DMS153 treated with DMSO at 0.1 percent for 48 hours (cell line): ENCODE results near the gene SPTBN4.
A peak's percentile ranks its signal among the peaks of the same experiment; 100 is the strongest.
"Not testable (repeated sequence)": the region's sequence is repeated elsewhere in the genome, so short reads cannot be mapped to it uniquely, and the experiment has no call there.

ENCODE experiments used
- DNase-seq: peaks from one replicate; lab custom pipeline; 2025; ENCODE audit not compliant: unreplicated experiment; lab: John Stamatoyannopoulos, UW

The SPTBN4 gene

GRCh38 chr19:40466985-40467734 is at the start of gene SPTBN4:
Gene SPTBN4 (plus strand): TSS chr19:40467001. CDS start chr19:40472622, 5,621 bp downstream.
- no peak for DNase-seq

- no peak for DNase-seq
These were observed 49.2 kb upstream of the SPTBN4 start for GRCh38 chr19:40417643-40417981.

DNA sequence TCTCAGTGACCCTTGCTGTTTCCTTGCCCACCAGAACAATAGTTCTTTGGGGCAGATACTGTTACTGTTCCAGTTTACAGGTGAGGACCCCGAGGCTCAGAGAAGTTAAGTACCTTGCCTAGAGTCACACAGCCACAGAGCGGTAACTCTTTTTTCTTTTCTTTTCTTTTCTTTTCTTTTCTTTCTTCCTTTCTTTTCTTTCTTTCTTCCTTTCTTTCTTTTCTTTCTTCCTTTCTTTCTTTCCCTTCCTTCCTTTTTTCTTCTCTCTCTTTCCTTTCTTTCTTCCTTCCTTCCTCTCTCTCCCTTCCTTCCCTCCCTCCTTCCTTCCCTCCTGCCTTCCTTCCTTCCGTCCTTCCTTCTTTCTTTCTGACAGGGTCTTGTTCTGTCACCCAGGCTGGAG is 48.8 kb upstream of the SPTBN4 start:
- DNase-seq = no peak

DNA sequence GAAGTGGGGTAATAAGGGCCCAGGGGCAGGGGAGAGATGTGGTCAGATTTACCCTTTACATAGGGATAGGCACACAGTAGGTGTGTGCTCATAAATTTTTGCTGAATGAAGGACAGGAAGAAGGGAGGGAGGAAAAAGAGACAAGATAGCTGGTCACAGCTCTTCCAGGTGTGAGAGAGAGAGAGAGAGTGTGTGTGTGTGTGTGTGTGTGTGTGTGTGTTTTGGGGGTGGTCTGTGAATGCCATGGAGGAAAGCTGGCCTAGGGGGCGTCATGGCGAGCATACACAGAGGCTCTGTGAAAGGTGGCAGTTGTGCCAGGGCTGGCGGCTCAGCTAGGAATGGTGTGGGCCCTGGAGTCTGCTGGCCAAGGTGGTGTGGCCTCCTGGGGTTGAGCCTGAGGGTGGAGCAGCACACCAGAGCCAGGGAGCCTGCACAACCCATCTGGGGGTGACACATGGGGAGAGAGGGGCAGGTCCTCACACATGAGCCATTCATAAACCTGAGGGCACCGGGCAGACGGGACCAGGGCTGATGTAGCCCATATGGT is 47.7 kb upstream of the SPTBN4 start:
- no peak for DNase-seq

DNA sequence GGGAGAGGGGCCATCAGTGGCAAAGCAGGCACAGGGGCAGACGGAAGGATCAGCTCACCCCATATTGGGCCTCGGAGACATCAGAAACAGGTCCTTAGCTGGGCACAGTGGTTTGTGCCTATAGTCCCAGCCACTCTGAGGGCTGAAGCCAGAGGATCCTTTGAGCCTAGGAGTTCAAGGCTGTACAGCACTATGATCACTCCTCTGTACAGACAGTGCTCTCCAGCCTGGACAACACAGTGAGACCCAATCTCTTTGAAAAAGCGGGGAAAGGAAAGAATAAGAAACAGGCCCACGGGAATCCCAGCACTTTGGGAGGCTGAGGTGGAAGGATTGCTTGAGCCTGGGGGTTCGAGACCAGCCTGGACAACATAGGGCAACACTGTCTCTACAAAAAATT is 47.0 kb upstream of the SPTBN4 start:
- DNase-seq = no peak

DNA sequence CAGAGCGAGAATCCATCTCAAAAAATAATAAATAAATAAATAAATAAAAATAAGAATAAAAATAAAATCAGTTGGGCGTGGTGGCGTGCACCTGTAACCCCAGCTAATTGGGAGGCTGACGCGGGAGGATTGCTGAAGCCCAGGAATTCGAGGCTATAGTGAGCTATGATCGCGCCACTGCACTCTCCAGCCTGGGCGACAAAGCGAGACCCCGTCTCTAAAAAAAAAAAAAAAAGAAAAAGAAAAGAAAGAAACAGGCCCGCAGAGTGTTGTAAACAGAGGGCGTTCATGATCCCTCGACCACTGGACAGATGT is 46.4 kb upstream of the SPTBN4 start:
- DNase-seq = no peak

- peak; percentile 84 for DNase-seq
These were observed 45.7 kb upstream of the SPTBN4 start for GRCh38 chr19:40420766-40421765.

DNA sequence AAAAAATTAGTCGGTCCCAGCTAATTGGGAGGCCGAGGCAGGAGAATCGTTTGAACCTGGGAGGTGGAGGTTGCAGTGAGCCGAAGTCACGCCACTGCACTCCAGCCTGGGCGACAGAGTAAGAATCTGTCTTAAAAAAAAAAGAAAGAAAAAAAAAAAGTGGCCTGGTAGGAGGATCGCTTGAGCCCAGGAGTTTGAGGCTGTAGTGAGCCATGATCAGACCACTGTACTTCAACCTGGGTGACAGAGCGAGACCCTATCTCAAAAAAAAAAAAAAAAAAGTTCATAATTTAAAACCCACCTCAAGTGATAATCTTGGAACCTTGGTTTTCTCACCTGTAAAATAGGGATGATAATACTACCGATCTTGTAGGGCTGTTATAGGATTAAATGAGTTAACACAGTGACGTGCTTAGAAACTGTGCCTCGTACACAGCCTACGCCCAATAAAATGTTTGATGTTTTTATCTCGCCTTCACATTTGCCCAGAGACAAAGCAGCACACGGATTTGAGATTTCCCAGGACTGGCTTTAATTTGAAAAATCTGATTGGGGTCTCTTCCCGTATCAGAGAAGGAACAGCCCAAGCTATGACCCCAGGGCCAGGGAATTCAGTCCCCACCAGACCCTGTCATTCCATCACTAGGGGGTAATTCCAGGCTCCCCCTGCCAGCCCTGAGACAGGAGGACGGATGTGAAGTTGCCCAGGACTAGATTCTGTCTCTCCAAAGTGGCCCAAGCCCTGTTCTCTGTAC is 44.6 kb upstream of the SPTBN4 start:
- no peak for DNase-seq

- no peak for DNase-seq
These were observed 43.8 kb upstream of the SPTBN4 start for GRCh38 chr19:40422748-40423566.

DNA sequence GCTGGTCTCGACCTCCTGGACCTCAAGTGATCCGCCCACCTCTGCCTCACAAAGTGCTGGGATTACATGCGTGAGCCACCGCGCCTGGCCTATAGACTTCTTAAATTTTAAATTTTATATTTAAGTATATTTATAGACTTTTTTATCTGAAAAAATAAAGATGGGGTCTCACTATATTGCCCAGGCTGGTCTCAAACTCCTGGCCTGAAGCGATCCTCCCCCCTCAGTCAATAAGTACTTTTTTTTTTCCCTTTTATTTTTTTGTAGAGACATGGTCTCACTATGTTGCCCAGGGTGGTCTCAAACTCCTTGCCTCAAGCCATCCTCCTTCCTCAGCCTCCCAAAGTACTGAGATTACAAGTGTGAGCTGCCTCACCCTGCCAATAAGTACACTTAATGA is 42.9 kb upstream of the SPTBN4 start:
- no peak for DNase-seq

DNA sequence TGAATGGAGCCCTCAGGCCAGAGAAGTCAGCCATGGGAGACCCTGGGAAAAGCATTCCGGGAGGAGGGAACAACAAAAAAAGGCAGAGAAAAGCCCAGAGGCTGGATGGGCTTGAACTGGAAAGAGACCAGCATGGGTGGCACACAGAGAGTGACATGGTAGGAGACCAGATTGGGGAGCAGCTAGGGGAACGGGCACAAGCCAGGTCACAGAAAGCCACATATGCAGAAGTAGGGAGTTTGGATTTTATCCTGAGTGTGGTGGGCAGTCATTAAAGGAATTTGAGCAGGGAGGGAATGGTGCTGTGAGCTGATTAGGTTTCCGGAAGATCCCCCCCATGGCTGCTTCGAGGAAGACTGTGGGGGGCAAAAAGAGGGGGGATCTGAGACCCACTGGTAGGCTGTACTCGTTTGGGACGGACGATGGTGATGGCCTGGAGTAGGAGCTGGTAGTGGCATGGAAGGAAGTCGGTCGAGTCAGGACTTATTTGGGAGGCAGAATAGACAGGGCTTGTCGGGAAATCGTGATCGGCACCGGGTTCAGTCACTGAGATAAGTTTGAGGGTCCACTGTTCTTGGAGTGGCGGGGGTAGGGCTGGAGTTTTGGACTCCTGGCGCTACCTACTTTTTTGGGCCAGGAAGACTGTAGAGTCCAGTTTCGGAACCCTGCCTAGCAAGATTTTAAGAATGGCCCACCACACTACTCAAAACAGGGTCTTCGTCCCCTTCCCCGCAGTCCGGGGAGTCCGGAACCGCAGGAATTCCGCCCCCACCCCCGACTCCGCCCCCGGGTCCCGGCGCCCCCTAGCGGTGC is 42.0 kb upstream of the SPTBN4 start:
- DNase-seq = no peak

GRCh38 chr19:40425450-40426287 is 41.1 kb upstream of the SPTBN4 start, which contains the start of gene SERTAD1:
Gene SERTAD1 (minus strand): TSS chr19:40425992. CDS start chr19:40423546, 2,446 bp downstream.
- DNase-seq = peak; percentile 98

GRCh38 chr19:40428197-40428596 is 38.6 kb upstream of the SPTBN4 start:
- DNase-seq = not testable (repeated sequence)

DNA sequence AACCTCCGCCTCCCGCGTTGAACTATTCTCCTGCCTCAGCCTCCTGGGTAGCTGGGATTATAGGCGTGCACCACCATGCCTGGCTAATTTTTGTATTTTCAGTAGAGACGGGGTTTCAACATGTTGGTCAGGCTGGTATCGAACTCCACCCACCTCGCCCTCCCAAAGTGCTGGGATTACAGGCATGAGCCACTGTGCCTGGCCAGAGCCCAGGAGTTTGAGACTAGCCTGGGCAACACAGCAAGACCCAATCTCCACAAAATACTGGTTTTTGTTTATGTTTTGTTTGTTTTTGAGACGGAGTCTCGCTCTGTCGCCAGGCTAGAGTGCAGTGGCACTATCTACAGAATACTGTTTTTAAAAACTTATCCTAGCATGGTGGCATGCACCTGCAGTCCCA is 36.6 kb upstream of the SPTBN4 start:
- DNase-seq = not testable (repeated sequence)

- DNase-seq = no peak
These were observed 35.1 kb upstream of the SPTBN4 start for GRCh38 chr19:40431698-40432097.

- not testable (repeated sequence) for DNase-seq
These were observed 34.0 kb upstream of the SPTBN4 start for GRCh38 chr19:40432760-40433159.

GRCh38 chr19:40433391-40434216 is 33.2 kb upstream of the SPTBN4 start:
- peak; percentile 63 for DNase-seq

DNA sequence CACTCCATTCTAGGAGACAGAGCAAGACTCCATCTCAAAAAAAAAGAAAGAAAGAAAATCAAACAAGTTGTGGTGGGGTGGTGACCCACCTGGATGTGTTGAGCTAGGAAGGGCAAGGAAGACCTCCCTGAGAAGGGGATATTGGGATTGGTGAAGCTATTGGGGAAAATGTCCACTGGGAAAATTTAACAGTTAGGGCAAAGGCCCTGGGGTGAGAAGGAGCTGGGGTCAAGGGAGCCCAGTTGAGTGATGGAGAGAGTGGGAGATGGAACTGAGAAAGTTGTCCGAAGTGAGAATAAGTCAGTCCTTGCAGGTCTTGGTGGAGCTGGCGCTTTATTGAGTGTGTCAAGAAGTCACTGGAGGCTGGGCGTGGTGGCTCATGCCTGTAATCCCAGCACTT is 28.5 kb upstream of the SPTBN4 start:
- DNase-seq = no peak
